ENCODE measurements around the gene KCNB1.

GRCh38 chr20:49508435-49509199, 26.1 kb upstream of the KCNB1 start:
- TF ChIP-seq CTCF (IDR thresholded peaks at IDR 0.05) (peak; percentile 3 to 52 (median 30)), POLR2AphosphoS5 (IDR thresholded peaks at IDR 0.05; ENCODE audit: insufficient read depth in 1 of 2, low read depth in 1 of 2) (no peak)
